ENCODE data around the gene RNF214. TPM values are rescaled to one million over a fixed set of nuclear protein-coding genes. Genes with fewer than 3 reads are reported as not detected.

Gene RNF214
- total RNA-seq, 1 donor from 2014 or later = 37.1 TPM

DNA sequence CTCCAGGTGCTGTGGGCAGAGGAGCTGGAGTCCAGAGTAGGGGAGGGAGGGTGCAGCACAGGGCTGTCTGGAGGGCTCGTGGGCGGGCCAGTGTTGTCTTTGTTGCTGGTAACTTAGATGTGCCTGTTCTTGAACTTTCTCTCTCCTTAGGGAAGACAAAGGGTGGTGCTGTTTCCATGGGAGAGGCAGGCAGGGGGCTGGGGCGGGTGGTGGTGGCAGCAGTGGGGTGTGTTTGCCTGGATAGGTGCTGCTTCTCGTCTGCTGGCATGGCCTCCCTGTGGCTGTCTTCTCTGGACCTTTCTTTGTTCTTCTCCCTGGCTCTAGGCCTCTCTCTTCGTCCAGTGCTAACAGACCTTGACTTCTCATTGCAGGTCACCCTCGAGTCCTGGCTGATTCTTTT, 45.5 kb upstream of the RNF214 start:
- H3K27me3 Mint-ChIP-seq (ENCODE audit: unreplicated experiment) = peaks cover 12% of the 10 kb centered on the region
- H3K4me1 Mint-ChIP-seq (ENCODE audit: unreplicated experiment) = peaks cover 8% of the 10 kb centered on the region
- H3K9me3 Mint-ChIP-seq (ENCODE audit: unreplicated experiment) = no peaks in the 10 kb centered on the region
- no peak overlapping the region for H3K27ac Mint-ChIP-seq (ENCODE audit: unreplicated experiment)
- TF ChIP-seq, protein P1, sequence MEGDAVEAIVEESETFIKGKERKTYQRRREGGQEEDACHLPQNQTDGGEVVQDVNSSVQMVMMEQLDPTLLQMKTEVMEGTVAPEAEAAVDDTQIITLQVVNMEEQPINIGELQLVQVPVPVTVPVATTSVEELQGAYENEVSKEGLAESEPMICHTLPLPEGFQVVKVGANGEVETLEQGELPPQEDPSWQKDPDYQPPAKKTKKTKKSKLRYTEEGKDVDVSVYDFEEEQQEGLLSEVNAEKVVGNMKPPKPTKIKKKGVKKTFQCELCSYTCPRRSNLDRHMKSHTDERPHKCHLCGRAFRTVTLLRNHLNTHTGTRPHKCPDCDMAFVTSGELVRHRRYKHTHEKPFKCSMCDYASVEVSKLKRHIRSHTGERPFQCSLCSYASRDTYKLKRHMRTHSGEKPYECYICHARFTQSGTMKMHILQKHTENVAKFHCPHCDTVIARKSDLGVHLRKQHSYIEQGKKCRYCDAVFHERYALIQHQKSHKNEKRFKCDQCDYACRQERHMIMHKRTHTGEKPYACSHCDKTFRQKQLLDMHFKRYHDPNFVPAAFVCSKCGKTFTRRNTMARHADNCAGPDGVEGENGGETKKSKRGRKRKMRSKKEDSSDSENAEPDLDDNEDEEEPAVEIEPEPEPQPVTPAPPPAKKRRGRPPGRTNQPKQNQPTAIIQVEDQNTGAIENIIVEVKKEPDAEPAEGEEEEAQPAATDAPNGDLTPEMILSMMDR (IDR thresholded peaks at IDR 0.05; ENCODE audit: unreplicated experiment) = no peak
- H3K4me3 Mint-ChIP-seq (ENCODE audit: unreplicated experiment) = peak overlapping the region; percentile 59
- no peak for DNase-seq (ENCODE audit: low spot score)
- peaks cover 31% of the 10 kb centered on the region for H3K36me3 Mint-ChIP-seq (ENCODE audit: low read depth, unreplicated experiment)

- Mint-ChIP-seq H3K27ac (ENCODE audit: unreplicated experiment) (no peak overlapping the region), H3K4me1 (ENCODE audit: unreplicated experiment) (peaks cover 8% of the 10 kb centered on the region), H3K27me3 (ENCODE audit: unreplicated experiment) (peaks cover 14% of the 10 kb centered on the region), H3K36me3 (ENCODE audit: low read depth, unreplicated experiment) (peaks cover 33% of the 10 kb centered on the region), H3K4me3 (ENCODE audit: unreplicated experiment) (peak overlapping the region; percentile 59), H3K9me3 (ENCODE audit: unreplicated experiment) (no peaks in the 10 kb centered on the region)
- DNase-seq (ENCODE audit: low spot score) = no peak
- TF ChIP-seq, protein P1 (IDR thresholded peaks at IDR 0.05; ENCODE audit: unreplicated experiment) = no peak
These were observed 45.1 kb upstream of the RNF214 start for GRCh38 chr11:117187428-117187798.

- peaks cover 33% of the 10 kb centered on the region for H3K36me3 Mint-ChIP-seq (ENCODE audit: low read depth, unreplicated experiment)
- H3K9me3 Mint-ChIP-seq (ENCODE audit: unreplicated experiment) = no peaks in the 10 kb centered on the region
- DNase-seq (ENCODE audit: low spot score) = no peak
- H3K4me3 Mint-ChIP-seq (ENCODE audit: unreplicated experiment) = no peak overlapping the region
- TF ChIP-seq, protein P1 (IDR thresholded peaks at IDR 0.05; ENCODE audit: unreplicated experiment) = no peak
- no peak overlapping the region for H3K27ac Mint-ChIP-seq (ENCODE audit: unreplicated experiment)
- peaks cover 9% of the 10 kb centered on the region for H3K4me1 Mint-ChIP-seq (ENCODE audit: unreplicated experiment)
- H3K27me3 Mint-ChIP-seq (ENCODE audit: unreplicated experiment) = peaks cover 12% of the 10 kb centered on the region
These were observed 44.5 kb upstream of the RNF214 start for GRCh38 chr11:117187799-117188481.

DNA sequence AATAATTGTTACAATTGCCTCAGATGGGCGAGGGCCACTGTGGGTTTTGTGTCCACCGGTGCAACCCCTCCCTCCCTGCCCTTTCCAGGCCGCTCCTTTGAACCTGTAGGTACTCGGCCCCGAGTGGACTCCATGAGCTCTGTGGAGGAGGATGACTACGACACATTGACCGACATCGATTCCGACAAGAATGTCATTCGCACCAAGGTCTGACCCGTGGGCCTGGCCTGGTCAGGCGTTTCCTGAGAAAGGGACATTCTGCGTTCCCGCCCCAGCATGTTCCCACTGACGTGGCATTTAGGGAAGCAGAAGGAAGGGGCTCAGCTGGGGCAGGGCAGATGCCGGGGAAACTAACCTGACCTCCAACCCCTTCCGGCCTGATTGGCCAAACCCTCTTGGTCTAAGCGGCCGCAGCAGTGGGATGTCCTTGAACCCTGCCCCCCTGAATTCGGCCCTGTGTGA, 43.8 kb upstream of the RNF214 start:
- Mint-ChIP-seq H3K27me3 (ENCODE audit: unreplicated experiment) (peaks cover 14% of the 10 kb centered on the region), H3K4me3 (ENCODE audit: unreplicated experiment) (no peak overlapping the region), H3K9me3 (ENCODE audit: unreplicated experiment) (no peaks in the 10 kb centered on the region), H3K4me1 (ENCODE audit: unreplicated experiment) (peaks cover 12% of the 10 kb centered on the region), H3K27ac (ENCODE audit: unreplicated experiment) (no peak overlapping the region), H3K36me3 (ENCODE audit: low read depth, unreplicated experiment) (peaks cover 31% of the 10 kb centered on the region)
- DNase-seq (ENCODE audit: low spot score) = no peak
- TF ChIP-seq, protein P1 (IDR thresholded peaks at IDR 0.05; ENCODE audit: unreplicated experiment) = no peak

GRCh38 chr11:117189191-117189940, 43.1 kb upstream of the RNF214 start:
- DNase-seq (ENCODE audit: low spot score) = no peak
- TF ChIP-seq, protein P1 (IDR thresholded peaks at IDR 0.05; ENCODE audit: unreplicated experiment) = no peak
- Mint-ChIP-seq H3K27ac (ENCODE audit: unreplicated experiment) (no peak overlapping the region), H3K4me1 (ENCODE audit: unreplicated experiment) (peaks cover 10% of the 10 kb centered on the region), H3K27me3 (ENCODE audit: unreplicated experiment) (peaks cover 15% of the 10 kb centered on the region), H3K36me3 (ENCODE audit: low read depth, unreplicated experiment) (peaks cover 27% of the 10 kb centered on the region), H3K4me3 (ENCODE audit: unreplicated experiment) (no peak overlapping the region), H3K9me3 (ENCODE audit: unreplicated experiment) (no peaks in the 10 kb centered on the region)

All from endothelial cell (in vitro differentiated cells).